HG03565 (cell line): ENCODE data around the gene MARCHF6.

Source experiments
- ATAC-seq: cut with Tn5 transposase; IDR thresholded peaks from one replicate; pipeline ENCODE4 v1.9.1; 2021; ENCODE audit warnings: mild to moderate bottlenecking, moderate library complexity; ENCODE audit not compliant: unreplicated experiment

MARCHF6 gene, protein sequence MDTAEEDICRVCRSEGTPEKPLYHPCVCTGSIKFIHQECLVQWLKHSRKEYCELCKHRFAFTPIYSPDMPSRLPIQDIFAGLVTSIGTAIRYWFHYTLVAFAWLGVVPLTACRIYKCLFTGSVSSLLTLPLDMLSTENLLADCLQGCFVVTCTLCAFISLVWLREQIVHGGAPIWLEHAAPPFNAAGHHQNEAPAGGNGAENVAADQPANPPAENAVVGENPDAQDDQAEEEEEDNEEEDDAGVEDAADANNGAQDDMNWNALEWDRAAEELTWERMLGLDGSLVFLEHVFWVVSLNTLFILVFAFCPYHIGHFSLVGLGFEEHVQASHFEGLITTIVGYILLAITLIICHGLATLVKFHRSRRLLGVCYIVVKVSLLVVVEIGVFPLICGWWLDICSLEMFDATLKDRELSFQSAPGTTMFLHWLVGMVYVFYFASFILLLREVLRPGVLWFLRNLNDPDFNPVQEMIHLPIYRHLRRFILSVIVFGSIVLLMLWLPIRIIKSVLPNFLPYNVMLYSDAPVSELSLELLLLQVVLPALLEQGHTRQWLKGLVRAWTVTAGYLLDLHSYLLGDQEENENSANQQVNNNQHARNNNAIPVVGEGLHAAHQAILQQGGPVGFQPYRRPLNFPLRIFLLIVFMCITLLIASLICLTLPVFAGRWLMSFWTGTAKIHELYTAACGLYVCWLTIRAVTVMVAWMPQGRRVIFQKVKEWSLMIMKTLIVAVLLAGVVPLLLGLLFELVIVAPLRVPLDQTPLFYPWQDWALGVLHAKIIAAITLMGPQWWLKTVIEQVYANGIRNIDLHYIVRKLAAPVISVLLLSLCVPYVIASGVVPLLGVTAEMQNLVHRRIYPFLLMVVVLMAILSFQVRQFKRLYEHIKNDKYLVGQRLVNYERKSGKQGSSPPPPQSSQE

DNA sequence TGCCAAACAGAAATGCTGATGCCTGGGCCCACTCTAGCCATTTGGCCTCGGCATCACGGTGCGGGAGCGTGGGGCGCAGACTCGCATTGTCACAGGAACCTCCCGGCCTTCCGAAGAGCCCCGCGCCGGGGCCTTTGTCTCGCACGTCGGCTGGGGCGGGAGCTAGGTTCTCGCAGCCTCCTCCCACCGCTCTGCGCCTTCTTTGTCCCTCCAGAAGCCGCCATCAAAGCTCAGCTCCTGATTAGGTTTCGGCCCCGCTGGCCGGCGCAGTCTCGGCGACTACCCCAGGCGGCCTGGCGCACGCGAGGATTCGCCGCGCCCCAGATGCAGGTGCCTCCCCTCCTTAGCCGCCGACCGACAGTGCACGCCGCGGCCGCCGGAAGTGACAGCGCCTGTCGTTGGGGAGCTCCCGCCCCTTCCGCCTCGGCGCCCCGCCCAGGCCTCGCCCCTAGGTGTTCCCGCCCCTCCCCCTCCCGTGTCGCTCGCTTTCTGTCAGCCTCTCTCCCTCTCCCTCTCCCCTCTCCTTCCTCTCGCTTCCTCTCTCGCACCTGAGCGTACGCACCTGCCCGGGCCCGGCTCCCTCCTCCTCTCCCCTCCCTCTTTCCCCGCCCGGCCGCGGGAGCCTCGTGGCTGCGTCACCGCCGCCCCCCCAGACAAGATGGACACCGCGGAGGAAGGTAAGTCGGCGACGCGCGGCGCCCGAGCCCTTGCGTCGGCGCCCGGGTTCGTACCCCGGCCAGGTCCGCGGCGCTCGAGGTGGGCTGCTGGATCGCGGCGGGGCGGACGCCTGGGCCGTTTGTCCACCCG is at the start of gene MARCHF6:
MARCHF6 (plus strand) TSS at position 455 of the 807 bp plus-strand sequence; CDS start at position 659, 204 bp downstream.
- ATAC-seq = peak; percentile 72

DNA sequence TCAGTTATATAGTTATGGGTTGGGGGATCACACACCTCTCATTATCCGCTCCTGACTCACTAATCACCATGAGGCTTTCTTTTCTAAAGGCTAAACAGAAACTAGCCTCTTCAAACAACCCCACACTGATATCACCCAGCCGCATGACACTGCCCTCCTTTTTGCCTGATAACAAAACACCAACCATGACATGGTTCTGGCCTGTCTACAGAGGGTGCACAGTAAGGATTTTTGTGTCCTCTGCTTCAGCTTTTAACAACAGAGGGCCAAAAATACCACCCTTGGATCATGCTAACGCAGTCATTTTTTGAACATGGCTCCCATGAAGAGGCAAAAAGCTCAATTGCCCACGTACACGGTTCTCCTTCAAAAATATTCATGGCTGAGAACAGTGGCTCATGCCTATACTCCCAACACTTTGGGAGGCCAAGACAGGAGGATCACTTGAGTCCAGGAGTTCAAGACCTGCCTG is 49.8 kb upstream of the MARCHF6 start:
- no peak for ATAC-seq

DNA sequence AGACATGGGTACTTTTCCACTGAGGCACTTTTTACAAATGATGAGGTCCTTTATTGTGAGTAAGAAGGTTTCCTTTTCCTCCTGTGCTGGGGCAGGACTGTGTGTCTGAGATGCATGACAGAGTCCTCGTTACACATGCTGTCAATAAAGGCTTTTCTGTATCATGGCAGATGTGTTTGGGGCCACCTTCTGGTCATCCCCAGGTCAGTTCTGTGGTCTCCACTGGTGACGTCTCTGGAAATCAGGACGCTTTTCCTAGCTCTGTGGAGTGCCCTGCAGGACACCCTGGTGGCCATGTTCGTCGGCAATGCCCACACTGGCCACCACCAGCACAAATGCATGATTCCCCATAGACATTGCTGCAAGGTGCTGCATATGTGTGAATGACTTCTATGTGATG is 48.6 kb upstream of the MARCHF6 start:
- ATAC-seq = no peak

DNA sequence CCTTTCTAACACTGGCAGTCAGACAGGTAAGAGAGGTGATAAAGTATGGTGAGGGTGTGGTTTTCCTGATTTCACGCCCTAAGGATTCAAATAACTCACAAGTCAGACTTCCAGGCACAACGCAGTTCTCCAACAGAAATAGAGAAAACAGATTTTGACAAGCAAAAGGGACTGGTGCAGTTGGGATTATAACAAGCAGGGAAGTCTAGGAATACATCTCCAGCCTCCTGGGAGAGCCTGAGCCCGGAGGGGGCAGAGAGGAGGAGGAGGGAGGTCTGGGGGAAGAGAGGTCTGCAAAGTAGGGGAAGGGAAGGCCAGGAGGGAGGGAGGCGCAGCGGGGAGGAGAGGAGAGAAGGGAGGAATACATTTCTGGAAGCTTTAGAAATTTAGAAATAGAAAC is 47.4 kb upstream of the MARCHF6 start:
- ATAC-seq = no peak

DNA sequence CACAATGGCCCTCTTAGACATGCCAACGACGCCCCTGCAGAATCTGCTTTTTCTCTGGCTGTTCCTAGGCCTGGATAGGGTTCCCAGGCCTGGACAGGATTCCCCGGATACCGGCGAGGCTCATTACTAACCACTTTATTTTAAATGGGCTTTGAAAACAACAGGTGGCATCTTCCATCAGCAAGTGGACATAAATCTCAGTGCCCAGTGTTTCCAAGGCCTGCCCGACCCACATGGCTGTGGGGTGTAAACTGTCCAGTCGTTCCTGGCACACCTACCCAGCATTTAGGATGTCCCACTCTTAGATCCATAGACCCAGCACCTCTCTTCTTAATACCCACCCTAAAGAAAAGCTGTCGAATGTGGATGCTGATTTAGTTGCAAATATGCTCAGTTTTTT is 46.7 kb upstream of the MARCHF6 start:
- ATAC-seq = no peak

DNA sequence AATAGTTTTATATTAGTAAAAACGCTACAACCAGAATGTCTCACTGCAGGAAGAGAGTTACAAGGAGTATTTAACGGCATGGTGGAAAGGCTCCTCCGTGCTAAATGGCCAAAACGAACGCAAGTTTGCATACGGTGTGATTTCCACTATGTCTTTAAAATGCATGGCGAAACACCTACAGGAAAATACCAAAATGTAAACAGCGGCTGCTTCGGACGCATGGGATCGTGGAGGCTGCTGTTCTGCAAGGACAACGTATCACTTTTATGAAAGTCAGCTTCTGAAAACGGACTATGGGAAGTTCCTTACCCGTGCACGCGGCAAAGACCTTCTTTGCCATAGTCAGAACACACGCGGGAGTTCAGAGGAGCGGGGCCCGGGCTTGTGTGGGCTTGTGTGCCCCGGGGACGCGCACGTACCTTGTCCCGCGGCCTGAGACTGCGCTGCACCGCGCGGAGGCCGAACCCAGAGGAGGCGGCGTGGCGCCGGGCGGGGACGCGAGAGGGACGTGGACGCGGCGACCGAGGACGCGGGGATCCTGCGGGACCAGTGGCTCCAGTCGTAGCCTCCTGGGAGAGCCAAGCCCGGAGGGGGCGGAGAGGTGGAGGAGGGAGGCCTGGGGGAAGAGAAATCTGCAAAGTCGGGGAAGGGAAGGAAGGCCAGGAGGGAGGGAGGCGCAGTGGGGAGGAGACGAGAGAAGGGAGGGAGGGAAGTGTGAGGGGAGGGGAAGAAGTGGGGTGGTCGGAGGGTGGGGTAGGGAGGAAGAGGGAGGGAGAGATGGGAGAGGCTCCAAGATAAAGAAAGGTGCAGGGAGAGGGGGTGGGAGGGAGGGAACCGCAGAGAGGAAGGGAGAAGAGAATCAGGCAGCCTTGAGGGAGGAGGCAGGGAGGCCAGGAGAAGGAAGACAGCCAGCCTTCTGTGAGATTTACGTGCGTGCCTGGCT is 46.0 kb upstream of the MARCHF6 start, which contains the start of gene CMBL:
CMBL (minus strand) TSS at position 697 of the 943 bp plus-strand sequence. CDS start 17,140 bp downstream, outside the sequence.
- peak; percentile 69 for ATAC-seq

DNA sequence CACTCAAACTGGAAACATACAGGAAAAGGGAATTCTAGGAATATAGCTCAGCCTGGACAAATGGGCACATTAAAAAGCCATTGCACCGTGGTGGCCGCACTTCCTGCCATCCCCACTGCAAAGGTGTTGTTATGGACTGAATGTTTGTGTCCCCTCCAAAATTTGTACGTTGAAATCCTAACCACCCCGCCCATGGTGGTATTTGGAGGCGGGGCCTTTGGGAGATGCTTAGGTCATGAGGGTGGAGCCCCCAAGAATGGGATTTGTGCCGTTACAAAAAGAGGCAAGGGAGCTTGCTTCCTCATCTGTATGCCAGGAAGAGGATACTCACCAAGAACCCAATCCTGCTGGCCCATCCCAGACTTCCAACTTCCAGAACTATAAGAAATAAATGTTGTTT is 44.7 kb upstream of the MARCHF6 start:
- ATAC-seq = no peak

DNA sequence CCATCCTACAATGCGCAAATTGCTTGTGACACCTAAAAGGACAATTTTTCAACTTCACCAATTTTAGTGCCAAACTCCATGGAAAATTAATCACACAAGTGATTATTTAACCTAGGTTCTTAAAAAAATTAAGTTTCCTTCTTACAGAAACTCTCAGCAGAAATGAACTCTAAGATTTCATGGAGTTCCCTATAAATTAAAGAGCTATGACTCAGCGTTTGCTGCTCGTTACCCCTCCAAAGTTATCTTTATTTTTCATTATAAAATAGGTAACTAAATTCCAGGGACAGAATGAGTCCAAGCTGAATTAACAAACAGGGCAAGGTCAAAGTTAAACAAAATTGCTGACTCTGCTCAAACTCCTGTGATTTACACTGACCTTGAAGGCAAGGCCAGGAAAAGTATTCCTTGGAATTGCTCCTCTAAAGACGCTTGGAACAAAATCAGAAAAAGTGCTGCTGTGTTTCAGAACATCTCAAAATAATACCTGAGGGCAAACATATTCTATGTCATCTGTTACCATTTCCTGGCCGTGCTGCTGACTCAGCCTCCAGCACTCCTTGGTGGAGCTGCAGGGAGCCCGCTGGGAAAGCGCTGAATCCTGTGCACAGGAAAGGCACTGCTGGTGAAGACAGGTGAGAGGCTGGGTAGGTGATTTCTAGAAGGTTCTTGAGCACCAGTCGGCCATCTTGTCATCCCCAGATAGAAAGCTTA is 43.3 kb upstream of the MARCHF6 start:
- ATAC-seq = no peak

DNA sequence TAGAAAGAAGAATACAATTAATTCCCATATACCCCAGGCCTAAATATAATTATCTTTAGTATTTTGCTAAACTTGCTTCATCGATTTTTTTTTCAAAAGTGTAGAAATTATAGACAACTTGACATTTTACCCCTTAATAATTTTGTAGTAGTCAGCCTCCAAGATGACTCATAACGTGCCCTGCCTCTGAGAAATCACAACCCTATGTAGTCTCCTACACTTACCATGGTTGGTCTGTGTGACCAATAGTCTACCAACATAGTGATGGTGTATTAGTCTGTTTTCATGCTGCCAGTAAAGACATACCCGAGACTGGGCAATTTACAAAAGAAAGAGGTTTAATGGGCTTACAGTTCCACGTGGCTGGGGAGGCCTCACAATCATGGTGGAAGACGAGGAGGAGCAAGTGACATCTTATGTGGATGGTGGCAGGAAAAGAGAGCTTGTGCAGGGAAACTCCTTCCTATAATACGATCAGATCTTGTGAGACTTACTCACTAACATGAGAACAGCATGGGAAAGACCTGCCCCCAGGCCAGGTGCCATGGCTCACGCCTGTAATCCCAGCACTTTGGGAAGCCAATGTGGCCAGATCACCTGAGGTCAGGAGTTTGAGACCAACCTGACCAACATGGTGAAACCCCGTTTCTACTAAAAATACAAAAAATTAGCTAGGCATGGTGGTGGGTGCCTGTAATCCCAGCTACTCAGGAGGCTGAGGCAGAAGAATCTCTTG is 42.5 kb upstream of the MARCHF6 start:
- ATAC-seq = peak; percentile 82

DNA sequence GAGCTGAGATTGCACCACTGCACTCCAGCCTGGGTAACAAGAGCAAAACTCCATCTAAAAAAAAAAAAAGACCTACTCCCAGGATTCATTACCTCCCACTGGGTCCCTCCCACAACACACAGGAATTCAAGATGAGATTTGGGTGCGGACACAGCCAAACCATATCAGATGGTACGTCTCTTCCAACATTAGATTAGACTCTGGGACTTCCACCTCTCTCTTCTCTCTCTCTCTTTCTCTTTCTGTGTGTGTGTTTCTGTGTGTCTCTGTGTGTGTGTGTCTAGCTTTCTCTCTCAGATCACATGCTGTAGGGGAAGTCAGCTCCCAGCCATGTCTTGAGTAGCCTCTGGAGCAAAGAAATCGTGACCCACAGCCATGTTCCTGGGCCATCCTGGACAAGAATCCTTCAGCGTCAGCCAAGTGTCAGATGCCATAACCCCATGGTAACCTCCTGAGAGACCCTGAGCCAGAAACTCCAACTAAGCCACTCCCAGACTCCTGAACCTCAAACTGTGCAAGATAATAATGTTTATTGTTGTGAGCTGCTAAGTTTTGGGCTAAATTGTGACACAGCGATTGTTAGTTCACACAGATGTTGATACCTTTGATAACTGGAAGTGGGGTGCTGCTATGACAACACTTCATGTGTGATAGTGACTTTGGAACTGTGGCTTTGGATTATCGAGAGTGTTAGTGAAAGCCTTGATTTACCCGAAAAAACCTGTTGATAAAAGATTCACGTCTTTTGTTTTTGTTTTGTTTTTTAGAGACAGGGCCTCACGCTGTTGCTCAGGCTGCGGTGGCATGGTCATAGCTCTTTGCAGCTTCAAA is 41.7 kb upstream of the MARCHF6 start:
- no peak for ATAC-seq

DNA sequence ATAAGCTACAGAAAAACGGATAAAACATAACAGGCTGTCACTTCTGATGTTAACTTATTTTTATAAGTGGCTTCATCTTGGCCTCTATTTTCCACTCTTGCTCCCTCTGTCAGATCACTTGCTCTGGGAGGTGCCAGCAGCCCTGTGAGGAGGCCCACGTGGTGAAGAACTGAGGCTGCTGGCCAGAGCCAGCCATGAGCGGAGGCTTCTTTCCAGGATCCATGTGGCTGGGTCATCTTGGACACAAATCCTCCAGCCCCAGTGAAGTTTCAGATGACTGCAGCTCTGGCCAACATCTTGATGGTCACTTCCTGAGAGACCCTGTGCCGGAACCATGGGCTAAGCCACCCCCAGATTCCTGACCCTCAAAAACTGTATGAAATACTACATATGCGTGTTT is 38.3 kb upstream of the MARCHF6 start:
- ATAC-seq = no peak

DNA sequence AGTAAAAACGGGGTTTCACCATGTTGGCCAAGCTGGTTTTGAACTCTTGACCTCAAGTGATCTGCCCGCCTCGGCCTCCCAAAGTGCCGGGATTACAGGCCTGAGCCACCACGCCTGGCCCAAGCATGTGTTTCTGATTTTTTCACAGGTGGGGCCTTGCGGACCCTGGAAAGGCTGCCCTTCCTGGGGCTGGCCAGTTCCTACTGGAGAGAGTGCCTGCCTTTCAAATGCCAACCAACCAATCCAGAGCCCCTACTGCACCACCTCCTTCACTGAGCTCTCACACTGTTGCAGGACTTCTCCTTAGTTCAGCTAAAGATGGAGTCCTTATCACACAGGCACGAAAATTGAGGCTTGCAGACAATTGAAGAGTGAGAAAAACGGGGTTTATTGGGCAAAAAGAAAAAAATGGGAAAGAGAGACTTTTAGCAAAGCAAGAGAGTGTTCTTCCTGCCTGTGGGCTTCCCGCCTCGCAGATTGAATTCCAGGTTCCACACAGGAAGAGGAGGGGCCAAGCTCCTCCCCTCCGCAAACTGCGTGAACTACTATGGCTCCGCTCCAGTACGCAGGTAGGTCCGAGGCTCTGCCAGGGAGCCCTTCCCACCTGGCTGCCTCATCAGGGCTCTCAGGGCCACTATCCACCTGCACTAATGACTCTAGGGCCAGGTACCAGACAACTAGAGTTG is 37.5 kb upstream of the MARCHF6 start:
- ATAC-seq = no peak

DNA sequence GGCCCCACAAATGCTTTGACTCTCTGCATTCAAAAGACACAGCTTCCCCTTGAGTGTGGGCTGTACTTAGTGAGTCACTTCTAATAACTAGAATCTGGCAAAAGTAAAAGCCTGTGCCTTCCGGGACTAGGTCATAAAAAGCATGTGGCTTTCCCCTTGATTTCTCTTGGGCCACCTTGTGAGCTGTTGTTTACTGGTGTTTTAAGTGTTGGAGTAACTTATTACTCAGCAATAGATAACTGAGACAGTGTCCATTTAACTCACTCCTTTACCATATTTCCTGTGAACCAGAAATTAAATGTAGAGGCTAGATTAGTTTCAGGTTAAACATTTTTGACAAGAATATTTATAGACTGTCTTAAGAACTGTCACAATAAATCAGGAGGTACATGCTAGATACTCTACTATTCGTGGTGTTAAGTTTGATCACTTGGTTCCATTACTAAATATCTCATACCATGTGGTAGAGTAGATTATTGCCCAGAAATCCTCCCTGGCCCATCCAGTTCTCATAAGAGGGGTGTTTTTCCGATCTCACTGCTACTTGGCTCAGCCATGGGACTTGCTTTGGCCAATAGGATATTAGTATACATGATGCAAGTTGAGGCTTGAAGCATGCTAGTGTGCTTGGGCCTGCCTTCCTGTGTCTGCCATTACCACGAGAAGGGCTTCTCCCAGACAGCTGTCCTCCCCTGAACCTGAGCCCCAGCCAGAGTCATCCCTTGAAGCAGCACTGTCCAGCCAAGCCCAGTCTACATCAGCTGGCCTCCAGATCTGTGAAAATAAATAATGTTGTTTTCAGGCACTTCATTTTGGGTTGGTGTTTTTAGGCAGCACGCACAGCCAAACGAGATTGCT is 35.4 kb upstream of the MARCHF6 start:
- ATAC-seq = peak; percentile 82

DNA sequence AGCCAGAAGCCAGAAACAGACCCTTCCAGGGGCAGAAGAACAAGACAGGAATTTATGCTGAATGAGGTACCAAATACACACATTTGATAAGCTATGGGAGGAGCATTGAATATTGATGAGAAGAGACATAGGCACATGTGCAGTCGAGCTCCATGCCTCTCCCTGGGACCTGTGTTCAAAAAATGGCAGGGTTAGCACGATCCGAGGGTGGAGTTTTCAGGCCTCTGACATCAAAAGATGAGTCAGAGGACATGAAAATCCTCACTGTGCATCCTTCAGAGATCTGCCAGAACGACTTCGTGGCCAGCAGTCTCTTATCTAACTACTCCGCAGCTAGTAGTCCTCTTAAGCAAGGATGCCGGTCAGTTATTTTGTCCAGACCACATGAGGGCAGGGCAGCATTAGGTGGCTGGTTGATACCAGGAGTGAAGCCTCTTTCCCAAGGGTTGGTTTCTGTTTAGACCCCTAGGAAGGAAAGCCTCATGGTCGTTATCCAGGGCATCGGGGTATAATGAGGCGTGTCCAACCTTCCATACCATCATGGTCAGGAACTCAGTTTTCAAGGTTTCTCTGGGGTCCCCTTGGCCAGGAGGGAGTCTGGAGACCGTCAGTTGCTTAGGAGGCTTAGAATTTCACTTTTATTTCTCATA is 34.2 kb upstream of the MARCHF6 start:
- ATAC-seq = no peak

DNA sequence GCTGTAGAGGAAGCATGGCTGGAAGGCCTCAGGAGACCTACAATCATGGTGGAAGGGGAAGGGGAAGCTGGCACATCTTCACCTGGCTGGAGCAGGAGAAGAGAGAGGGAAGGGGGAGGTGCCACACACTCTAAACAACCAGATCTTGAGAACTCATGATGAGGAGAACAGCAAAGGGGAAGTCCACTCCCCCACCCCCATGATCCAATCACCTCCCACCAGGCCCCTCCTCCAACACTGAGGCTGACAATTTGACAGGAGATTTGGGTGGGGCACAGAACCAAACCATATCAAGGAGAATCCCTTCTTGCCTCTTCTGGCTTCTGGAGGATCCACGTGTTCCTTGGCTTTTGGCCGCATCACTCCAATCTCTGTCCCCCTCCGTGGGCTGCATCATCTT is 32.7 kb upstream of the MARCHF6 start:
- ATAC-seq = no peak
